ENCODE results near the gene LGALS7B. TPM values are rescaled to one million over a fixed set of nuclear protein-coding genes. Genes with fewer than 3 reads are reported as not detected.
A peak's percentile ranks its signal among the peaks of the same experiment; 100 is the strongest.
"Not testable (repeated sequence)": the region's sequence is repeated elsewhere in the genome, so short reads cannot be mapped to it uniquely, and the experiment has no call there.

Gene LGALS7B
- total RNA-seq, 1 experiment from 2014 or later, result 3.2 TPM

GRCh38 chr19:38815059-38816001 lies 26.3 kb downstream of the LGALS7B start:
- intact Hi-C loops (cut with micrococcal nuclease; ENCODE audit: unreplicated experiment), result no loop called here
- Mint-ChIP-seq H3K9me3 (ENCODE audit: low read depth, unreplicated experiment) (no peaks in the 10 kb centered on the region), H3K4me3 (ENCODE audit: low read depth, unreplicated experiment) (no peak overlapping the region), H3K27me3 (ENCODE audit: unreplicated experiment) (no peaks in the 10 kb centered on the region), H3K36me3 (ENCODE audit: insufficient read depth, unreplicated experiment) (peaks cover 81% of the 10 kb centered on the region), H3K4me1 (ENCODE audit: low read depth, unreplicated experiment) (peaks cover 35% of the 10 kb centered on the region), H3K27ac (ENCODE audit: unreplicated experiment) (peak overlapping the region; percentile 31)
- no peak for TF ChIP-seq CTCF (IDR thresholded peaks at IDR 0.05; ENCODE audit: unreplicated experiment)
- CTCF ChIA-PET, result no interaction called here
- TSS peak; percentile 0 for BruUV-seq (replicated peaks)
- no peak for DNase-seq

- Mint-ChIP-seq H3K36me3 (ENCODE audit: insufficient read depth, unreplicated experiment) (peaks cover 82% of the 10 kb centered on the region), H3K9me3 (ENCODE audit: low read depth, unreplicated experiment) (no peaks in the 10 kb centered on the region), H3K4me1 (ENCODE audit: low read depth, unreplicated experiment) (peaks cover 42% of the 10 kb centered on the region), H3K27me3 (ENCODE audit: unreplicated experiment) (no peaks in the 10 kb centered on the region), H3K27ac (ENCODE audit: unreplicated experiment) (peak overlapping the region; percentile 60), H3K4me3 (ENCODE audit: low read depth, unreplicated experiment) (no peak overlapping the region)
- intact Hi-C loops (cut with micrococcal nuclease; ENCODE audit: unreplicated experiment), result no loop called here
- no peak for DNase-seq
- no TSS peak for BruUV-seq (replicated peaks)
- CTCF ChIA-PET, result interaction anchor here (1.6 kb wide), 1 partner anchor 16 kb away, joined by 3 read pairs; the partner anchor contains the start of gene ECH1
- TF ChIP-seq CTCF (IDR thresholded peaks at IDR 0.05; ENCODE audit: unreplicated experiment), result no peak
Measured at GRCh38 chr19:38816131-38816750, 27.2 kb downstream of the LGALS7B start.

GRCh38 chr19:38817081-38817480 lies 28.1 kb downstream of the LGALS7B start:
- intact Hi-C loops (cut with micrococcal nuclease; ENCODE audit: unreplicated experiment), result no loop called here
- H3K4me3 Mint-ChIP-seq (ENCODE audit: low read depth, unreplicated experiment), result no peak overlapping the region
- CTCF ChIA-PET, result interaction anchor here (1.6 kb wide), 1 partner anchor 15 kb away, joined by 3 read pairs; the partner anchor contains the start of gene ECH1
- H3K36me3 Mint-ChIP-seq (ENCODE audit: insufficient read depth, unreplicated experiment), result peaks cover 76% of the 10 kb centered on the region
- BruUV-seq (replicated peaks), result no TSS peak
- H3K27ac Mint-ChIP-seq (ENCODE audit: unreplicated experiment), result peak overlapping the region; percentile 60
- no peaks in the 10 kb centered on the region for H3K9me3 Mint-ChIP-seq (ENCODE audit: low read depth, unreplicated experiment)
- H3K4me1 Mint-ChIP-seq (ENCODE audit: low read depth, unreplicated experiment), result peaks cover 40% of the 10 kb centered on the region
- TF ChIP-seq CTCF (IDR thresholded peaks at IDR 0.05; ENCODE audit: unreplicated experiment), result no peak
- H3K27me3 Mint-ChIP-seq (ENCODE audit: unreplicated experiment), result no peaks in the 10 kb centered on the region
- DNase-seq, result no peak

- CTCF ChIA-PET, result interaction anchor here (0.7 kb wide), 1 partner anchor 112 kb away, joined by 8 read pairs; the partner anchor contains the start of gene MRPS12
- intact Hi-C loops (cut with micrococcal nuclease; ENCODE audit: unreplicated experiment), result no loop called here
- no peaks in the 10 kb centered on the region for H3K9me3 Mint-ChIP-seq (ENCODE audit: low read depth, unreplicated experiment)
- peak overlapping the region; percentile 35 for H3K27ac Mint-ChIP-seq (ENCODE audit: unreplicated experiment)
- no peak for TF ChIP-seq CTCF (IDR thresholded peaks at IDR 0.05; ENCODE audit: unreplicated experiment)
- peak; percentile 40 for DNase-seq
- H3K4me3 Mint-ChIP-seq (ENCODE audit: low read depth, unreplicated experiment), result peak overlapping the region; percentile 17
- H3K36me3 Mint-ChIP-seq (ENCODE audit: insufficient read depth, unreplicated experiment), result peaks cover 64% of the 10 kb centered on the region
- H3K4me1 Mint-ChIP-seq (ENCODE audit: low read depth, unreplicated experiment), result peaks cover 26% of the 10 kb centered on the region
- H3K27me3 Mint-ChIP-seq (ENCODE audit: unreplicated experiment), result no peaks in the 10 kb centered on the region
- no TSS peak for BruUV-seq (replicated peaks)
Measured at GRCh38 chr19:38819231-38819920, 30.4 kb downstream of the LGALS7B start.

- Mint-ChIP-seq H3K4me1 (ENCODE audit: low read depth, unreplicated experiment) (peaks cover 26% of the 10 kb centered on the region), H3K36me3 (ENCODE audit: insufficient read depth, unreplicated experiment) (peaks cover 50% of the 10 kb centered on the region)
- H3K4me3 Mint-ChIP-seq (ENCODE audit: low read depth, unreplicated experiment); H3K9me3 Mint-ChIP-seq (ENCODE audit: low read depth, unreplicated experiment); H3K27me3 Mint-ChIP-seq (ENCODE audit: unreplicated experiment); intact Hi-C loops (cut with micrococcal nuclease; ENCODE audit: unreplicated experiment); DNase-seq; BruUV-seq (replicated peaks); H3K27ac Mint-ChIP-seq (ENCODE audit: unreplicated experiment): not testable (repeated sequence)
- CTCF ChIA-PET, result interaction anchor here (0.5 to 1.7 kb wide), 2 partner anchors 10 to 30 kb away, joined by 4 read pairs; partner anchors contain the start of gene ECH1
Measured at GRCh38 chr19:38821230-38821825, 32.3 kb downstream of the LGALS7B start.

- H3K27me3 Mint-ChIP-seq (ENCODE audit: unreplicated experiment); CTCF ChIA-PET; H3K27ac Mint-ChIP-seq (ENCODE audit: unreplicated experiment); H3K9me3 Mint-ChIP-seq (ENCODE audit: low read depth, unreplicated experiment); H3K4me3 Mint-ChIP-seq (ENCODE audit: low read depth, unreplicated experiment); DNase-seq; BruUV-seq (replicated peaks); intact Hi-C loops (cut with micrococcal nuclease; ENCODE audit: unreplicated experiment): not testable (repeated sequence)
- Mint-ChIP-seq H3K4me1 (ENCODE audit: low read depth, unreplicated experiment) (peaks cover 13% of the 10 kb centered on the region), H3K36me3 (ENCODE audit: insufficient read depth, unreplicated experiment) (peaks cover 55% of the 10 kb centered on the region)
Measured at GRCh38 chr19:38825936-38826335, 36.9 kb downstream of the LGALS7B start.
